ENCODE measurements around the gene ACTR1A.

Gene ACTR1A

GRCh38 chr10:102452672-102453340 is 49.7 kb downstream of the ACTR1A start:
- DNase-seq, result peak; percentile 55

- no peak for DNase-seq
These were observed 51.2 kb downstream of the ACTR1A start, which contains the start of gene C10orf95 for GRCh38 chr10:102451105-102451969. TSS of gene C10orf95 (minus strand) at chr10:102451543. CDS start at chr10:102451093, 450 bp downstream.

- DNase-seq, result peak; percentile 69
These were observed 52.0 kb downstream of the ACTR1A start for GRCh38 chr10:102450374-102451104.

GRCh38 chr10:102450124-102450373 is 52.5 kb downstream of the ACTR1A start:
- no peak for DNase-seq

GRCh38 chr10:102449321-102450123 is 53.0 kb downstream of the ACTR1A start:
- peak; percentile 50 for DNase-seq

GRCh38 chr10:102444851-102445250 is 57.7 kb downstream of the ACTR1A start:
- DNase-seq, result no peak

GRCh38 chr10:102438374-102438773 is 64.1 kb downstream of the ACTR1A start:
- no peak for DNase-seq

- no peak for DNase-seq
These were observed 65.0 kb downstream of the ACTR1A start for GRCh38 chr10:102437515-102437914.

- no peak for DNase-seq
These were observed 66.2 kb downstream of the ACTR1A start for GRCh38 chr10:102436312-102436711.

- no peak for DNase-seq
These were observed 66.8 kb downstream of the ACTR1A start for GRCh38 chr10:102435529-102436233.

GRCh38 chr10:102435133-102435497 is 67.4 kb downstream of the ACTR1A start:
- DNase-seq, result no peak

GRCh38 chr10:102434394-102435132 is 67.9 kb downstream of the ACTR1A start:
- peak; percentile 70 for DNase-seq

- DNase-seq, result no peak
These were observed 68.9 kb downstream of the ACTR1A start for GRCh38 chr10:102433619-102434046.

- DNase-seq, result peak; percentile 98
These were observed 70.2 kb downstream of the ACTR1A start, which contains the start of gene CUEDC2 for GRCh38 chr10:102432162-102432950. TSS of gene CUEDC2 (minus strand) at chr10:102432574. CDS start at chr10:102425188, 7,386 bp downstream.

- DNase-seq, result peak; percentile 33
These were observed 70.9 kb downstream of the ACTR1A start for GRCh38 chr10:102431452-102432124.

GRCh38 chr10:102429468-102429867 is 73.0 kb downstream of the ACTR1A start:
- no peak for DNase-seq

Measured in fibroblast of upper back skin (primary cell).